HG02759 (cell line): Measurements from ENCODE around the gene MCL1.
"Not testable (repeated sequence)": the region's sequence is repeated elsewhere in the genome, so short reads cannot be mapped to it uniquely, and the experiment has no call there.

Experiments used
- ATAC-seq: cut with Tn5 transposase; IDR thresholded peaks from one replicate; pipeline ENCODE4 v1.9.1; 2021; ENCODE audit warnings: mild to moderate bottlenecking, moderate library complexity; ENCODE audit not compliant: unreplicated experiment

Gene MCL1

GRCh38 chr1:150572918-150573647 lies 6.3 kb downstream of the MCL1 start:
- no peak for ATAC-seq

GRCh38 chr1:150568594-150568966 lies 10.8 kb downstream of the MCL1 start:
- no peak for ATAC-seq

- peak; percentile 25 for ATAC-seq
These were observed 11.5 kb downstream of the MCL1 start for GRCh38 chr1:150567717-150568593.

GRCh38 chr1:150567341-150567716 lies 12.1 kb downstream of the MCL1 start:
- ATAC-seq = peak; percentile 36

GRCh38 chr1:150566589-150567340 lies 12.6 kb downstream of the MCL1 start:
- ATAC-seq = no peak

- not testable (repeated sequence) for ATAC-seq
These were observed 14.0 kb downstream of the MCL1 start for GRCh38 chr1:150565240-150565991.

GRCh38 chr1:150564051-150564991 lies 15.1 kb downstream of the MCL1 start:
- ATAC-seq = no peak

GRCh38 chr1:150563340-150564038 lies 15.9 kb downstream of the MCL1 start:
- ATAC-seq = peak; percentile 22

- ATAC-seq = peak; percentile 33
These were observed 16.7 kb downstream of the MCL1 start for GRCh38 chr1:150562446-150563339.

- peak; percentile 45 for ATAC-seq
These were observed 17.4 kb downstream of the MCL1 start for GRCh38 chr1:150561974-150562445.

- peak; percentile 14 for ATAC-seq
These were observed 18.0 kb downstream of the MCL1 start for GRCh38 chr1:150561254-150561973.

- peak; percentile 28 for ATAC-seq
These were observed 18.7 kb downstream of the MCL1 start for GRCh38 chr1:150560576-150561253.

GRCh38 chr1:150560011-150560438 lies 19.4 kb downstream of the MCL1 start:
- ATAC-seq = no peak

- ATAC-seq = no peak
These were observed 19.8 kb downstream of the MCL1 start for GRCh38 chr1:150559656-150560010.

GRCh38 chr1:150558761-150559655 lies 20.4 kb downstream of the MCL1 start:
- no peak for ATAC-seq

- no peak for ATAC-seq
These were observed 21.1 kb downstream of the MCL1 start for GRCh38 chr1:150558303-150558704.
